GM21619 (cell line): ENCODE measurements around the gene RRAD.

Experiments used
- ATAC-seq: cut with Tn5 transposase; IDR thresholded peaks from one replicate; pipeline ENCODE4 v1.9.1; 2021; ENCODE audit not compliant: unreplicated experiment

Gene RRAD

DNA sequence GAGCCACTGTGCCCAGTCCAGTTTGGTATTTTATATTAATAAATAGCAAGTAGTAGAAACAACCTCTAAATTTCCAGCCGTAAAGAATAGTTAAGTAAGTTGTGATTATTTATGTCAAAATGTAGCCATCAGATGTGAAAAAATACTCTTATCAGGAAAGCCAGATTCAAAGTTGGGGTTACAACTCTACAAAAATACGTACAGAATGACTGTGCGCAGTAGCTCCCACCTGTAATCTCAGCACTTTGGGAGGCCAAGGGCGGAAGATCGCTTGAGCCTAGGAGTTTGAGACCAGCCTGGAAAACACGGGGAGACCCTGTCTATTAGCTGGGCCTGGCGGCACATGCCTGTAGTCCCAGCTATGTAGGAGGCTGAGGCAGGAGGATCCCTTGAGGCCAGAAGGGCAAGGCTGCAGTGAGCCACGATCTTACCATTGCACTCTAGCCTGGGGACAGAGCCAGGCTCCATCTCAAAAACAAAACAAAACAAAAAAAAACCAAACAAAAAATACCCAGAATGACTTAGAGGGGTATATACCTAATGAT, 43.3 kb downstream of the RRAD start:
- no peak for ATAC-seq

DNA sequence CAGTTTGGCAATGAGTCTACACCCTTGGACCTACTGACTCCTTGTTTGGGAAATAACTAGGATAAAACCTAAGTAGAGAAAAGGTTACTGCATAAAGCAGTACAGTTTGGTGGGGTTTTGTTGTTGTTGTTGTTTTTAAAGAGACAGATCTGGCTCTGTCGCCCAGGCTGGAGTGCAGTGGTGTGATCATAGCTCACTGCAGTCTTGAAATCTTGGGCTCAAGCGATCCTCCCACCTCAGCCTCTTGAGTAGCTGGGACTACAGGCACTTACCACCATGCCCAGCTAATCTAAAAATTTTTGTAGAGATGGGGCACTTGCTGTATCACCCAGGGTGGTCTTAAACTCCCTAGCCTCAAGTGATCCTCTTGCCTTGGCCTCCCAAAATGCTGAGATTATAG, 43.8 kb downstream of the RRAD start:
- ATAC-seq, result no peak

DNA sequence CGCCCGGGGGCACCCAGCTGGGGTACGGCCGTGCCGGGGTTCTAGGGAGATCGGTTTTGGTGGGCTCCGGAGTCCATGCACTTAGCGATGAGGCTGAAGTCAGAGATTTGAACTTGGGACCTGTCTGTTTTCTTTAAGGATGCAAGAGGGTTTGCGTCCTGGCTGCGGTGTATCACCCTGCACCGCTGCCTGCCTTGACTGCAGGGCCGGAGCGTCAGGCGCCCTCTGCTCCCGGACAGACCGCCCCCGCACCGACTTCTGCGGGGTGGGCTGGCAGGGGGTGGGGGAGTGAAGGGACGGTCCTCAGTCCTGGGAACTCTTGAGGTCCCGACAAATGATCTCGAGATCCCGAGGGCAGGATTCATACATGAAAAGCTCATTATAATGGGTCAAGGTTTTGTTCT, 44.3 kb downstream of the RRAD start:
- peak; percentile 5 for ATAC-seq

DNA sequence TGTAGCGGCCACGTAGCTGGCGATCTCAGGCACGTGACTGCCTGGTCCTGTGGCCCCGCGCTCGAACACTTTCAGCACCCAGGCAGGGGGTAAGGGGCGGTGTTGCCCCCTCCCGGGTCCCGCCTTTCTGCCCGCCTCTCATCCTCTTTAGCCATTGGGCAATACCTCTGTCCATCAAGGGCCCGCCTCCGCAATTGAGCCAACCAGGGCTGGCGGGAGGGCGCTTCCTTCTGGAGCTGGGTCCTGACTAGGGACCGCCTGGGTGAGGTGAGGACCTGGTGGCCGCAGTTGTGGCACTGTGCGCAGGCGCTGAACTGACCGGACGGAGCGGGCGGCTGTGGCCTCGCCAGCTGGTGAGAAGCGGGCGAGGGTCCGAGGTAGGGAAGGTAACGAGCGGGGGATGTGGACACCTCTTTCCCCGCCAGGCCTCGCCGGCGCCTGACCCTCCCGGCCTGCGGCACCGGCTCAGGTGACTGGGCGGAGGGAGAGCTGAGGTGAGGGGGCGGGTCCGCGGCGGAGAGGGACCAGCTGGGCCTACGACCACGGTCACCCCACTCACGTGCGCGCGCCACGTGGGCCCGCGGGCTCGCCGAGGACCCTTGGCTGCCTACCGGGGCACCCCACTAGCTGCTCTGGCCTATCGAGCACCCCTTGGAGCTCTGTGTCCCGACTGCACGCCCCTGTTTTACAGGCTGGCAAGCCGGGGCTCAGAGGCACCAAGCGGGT, 44.9 kb downstream of the RRAD start, which contains the start of gene PDP2:
TSS of gene PDP2 (plus strand) at position 228 of the 726 bp plus-strand sequence. CDS start 3,770 bp downstream, outside the sequence.
- ATAC-seq, result peak; percentile 93

DNA sequence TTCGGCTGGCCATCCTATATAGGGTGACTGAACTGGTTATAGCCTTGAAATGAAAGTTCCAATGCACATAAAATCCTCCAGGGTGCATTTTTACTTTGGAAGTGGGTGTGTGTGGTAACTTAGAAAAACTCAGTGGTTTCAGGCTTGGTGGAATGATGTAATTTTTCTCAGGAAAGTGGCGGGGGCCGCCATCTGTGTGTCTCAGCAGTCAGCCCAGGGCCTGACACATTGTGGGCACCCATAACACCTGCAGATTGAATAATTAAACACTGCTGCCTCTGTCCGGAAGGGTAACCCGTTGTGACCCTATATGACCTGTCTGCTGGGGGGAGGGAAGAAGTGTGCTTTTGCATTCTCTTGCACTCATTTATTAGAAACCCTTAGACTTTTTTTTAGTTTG, 47.3 kb downstream of the RRAD start:
- no peak for ATAC-seq

DNA sequence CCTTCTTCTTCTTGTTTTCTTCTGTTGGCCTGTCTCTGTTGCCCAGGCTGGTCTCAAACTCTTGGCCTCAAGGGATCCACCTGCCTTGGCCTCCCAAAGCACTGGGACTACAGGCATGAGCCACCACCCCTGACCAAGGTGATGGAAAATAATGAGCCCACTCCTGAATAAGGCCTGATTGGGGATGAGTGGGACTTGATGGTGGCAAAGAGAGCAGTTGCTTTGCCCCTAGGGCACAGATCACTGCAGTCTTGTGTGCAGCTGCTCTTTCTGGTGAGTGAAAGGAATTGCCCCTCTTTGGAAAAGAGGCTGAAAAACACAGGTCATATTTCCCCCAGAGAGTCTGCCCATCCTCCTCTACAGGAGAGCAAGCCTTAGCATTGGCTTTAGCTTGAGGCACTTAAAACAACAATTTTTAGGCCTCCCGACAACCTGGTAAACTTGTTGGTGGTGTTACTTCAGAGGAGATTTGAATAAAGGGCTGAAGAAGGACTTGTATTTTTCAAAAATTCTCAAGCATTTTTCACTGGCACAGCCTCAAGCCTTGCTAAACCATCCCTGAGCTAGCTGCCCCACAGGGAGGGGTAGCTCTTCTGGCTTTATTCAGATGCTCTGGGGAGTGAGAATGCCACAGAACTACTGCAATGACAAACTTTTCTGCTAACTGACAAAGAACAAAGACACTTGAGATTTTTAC, 51.1 kb downstream of the RRAD start:
- ATAC-seq, result no peak

DNA sequence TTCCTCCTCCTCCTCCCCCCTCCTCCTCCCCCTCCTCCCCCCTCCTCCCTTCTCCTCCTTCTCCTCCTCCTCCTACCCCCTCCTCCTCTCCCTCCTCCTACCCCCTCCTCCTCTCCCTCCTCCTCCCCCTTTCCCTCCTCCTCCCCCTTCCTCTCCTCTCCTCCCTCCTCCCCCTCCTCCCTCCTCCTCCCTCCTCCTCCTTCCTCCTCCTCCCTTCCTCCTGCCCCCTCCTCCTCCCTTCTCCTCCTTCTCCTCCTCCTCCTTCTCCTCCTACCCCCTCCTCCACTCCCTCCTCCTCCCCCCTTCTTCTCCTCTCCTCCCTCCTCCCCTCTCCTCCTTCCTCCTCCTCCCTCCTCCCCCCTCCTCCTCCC, 51.7 kb downstream of the RRAD start:
- no peak for ATAC-seq

DNA sequence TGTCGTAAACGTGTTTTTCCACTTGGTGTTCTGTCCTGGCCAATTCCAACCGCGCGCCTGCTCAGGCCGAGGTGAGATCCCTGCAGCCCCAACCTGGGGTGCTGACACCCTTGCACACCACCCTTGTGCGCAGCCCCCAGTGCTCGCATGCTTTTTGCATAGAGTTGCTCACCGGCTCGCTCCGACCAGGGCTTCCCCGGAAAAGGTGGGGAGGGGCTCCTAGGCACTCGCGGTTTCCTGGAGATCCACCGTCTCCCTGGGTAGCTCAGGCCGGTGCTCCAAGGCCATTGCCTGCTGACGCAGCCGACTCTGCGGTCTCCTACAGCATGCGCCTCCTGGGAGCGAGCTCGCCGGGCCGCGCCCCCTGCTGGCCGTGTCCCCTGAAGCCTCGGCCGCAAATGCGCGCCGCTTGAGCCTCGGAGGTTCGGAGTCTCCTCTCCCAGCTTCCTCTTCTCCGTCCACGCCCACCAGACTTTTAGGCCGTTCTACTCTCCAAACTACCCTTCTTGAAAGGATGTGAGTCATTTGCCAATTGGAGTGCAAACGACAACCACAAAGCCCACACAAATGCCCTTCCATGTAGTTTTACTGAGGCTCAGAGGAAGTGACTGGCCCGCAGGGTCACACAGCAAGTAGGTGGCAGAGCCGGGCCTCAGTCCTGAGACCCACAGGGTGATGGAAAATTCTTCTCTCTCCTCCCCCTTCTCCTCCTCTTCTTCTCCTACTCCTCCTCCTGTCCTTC, 52.2 kb downstream of the RRAD start:
- ATAC-seq, result peak; percentile 79

DNA sequence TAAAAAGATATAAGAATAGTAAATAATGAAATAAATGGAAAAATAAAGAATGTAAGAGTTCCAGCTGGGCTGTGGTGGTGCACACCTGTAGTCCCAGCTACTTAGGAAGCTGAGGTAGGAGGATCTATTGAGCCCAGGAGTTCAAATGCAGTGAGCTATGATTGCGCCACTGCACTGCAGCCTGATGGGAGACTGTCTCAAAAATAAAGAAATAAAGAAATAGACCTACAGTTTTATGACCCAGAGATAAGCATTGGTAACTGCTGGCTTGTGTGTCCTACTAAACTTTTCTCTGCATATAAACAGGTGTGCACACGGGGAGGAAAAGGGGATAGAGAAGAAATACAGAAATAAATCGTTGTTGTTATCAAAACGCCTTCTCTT, 52.8 kb downstream of the RRAD start:
- ATAC-seq, result no peak

DNA sequence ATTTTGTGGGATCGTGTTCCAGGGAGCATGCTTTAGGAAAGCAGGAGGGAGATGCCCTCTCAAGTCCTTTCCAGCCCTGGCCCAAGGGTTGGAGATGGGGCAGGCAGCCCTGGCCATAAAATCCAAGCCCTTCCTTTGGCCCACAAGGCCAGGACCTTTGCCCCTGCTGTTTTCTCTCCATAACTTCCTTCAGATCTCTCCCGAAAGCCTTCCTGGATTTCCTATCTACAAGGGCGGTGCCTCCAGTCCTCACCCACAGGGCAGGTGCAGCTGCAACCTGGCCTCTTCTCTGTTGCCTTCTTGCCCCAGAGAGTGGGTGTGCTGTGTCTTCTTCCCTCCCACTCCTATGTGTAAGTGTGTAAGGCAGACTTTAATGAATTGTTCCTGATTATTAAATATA, 53.5 kb downstream of the RRAD start:
- no peak for ATAC-seq
